SK-N-SH (cell line): ENCODE results near the gene MRPL21. TPM values are rescaled to one million over a fixed set of nuclear protein-coding genes. Genes with fewer than 3 reads are reported as not detected.
"Not testable (repeated sequence)": the region's sequence is repeated elsewhere in the genome, so short reads cannot be mapped to it uniquely, and the experiment has no call there.

ENCODE experiments used
- CTCF ChIA-PET: fragments of 300-600, 350-600 bp; formaldehyde crosslinking; extraction: SDS; loops from one replicate; lab custom pipeline; 2021; lab: Yijun Ruan, JAX
- POLR2A ChIA-PET: fragments of 350-600 bp; sonication (Branson Sonifier 250); formaldehyde crosslinking; extraction: SDS; loops from one replicate; lab custom pipeline; 2020; ENCODE audit warnings: antibody characterized with exemption, inconsistent platforms; lab: Yijun Ruan, JAX
- DNase-seq: peaks from one replicate; pipeline ENCODE4 v3.0.0; 2012
- H2AFZ ChIP-seq: fragments of 200-600 bp; sonication (generic); 2 replicates; pipeline ENCODE4 v1.8.1; 2016; ENCODE audit warnings: antibody characterized with exemption, mild to moderate bottlenecking, low read depth
- H3F3A ChIP-seq: fragments of 200-600 bp; sonication (generic); replicated peaks from 2 replicates; pipeline ENCODE3; 2016; ENCODE audit warnings: antibody characterized with exemption, mild to moderate bottlenecking; ENCODE audit not compliant: insufficient read depth
- H3K27ac ChIP-seq, 2 experiments: fragments of 200-500 bp in 1 of 2; fragments of 200-600 bp in 1 of 2; sonication (Bioruptor generic) in 1 of 2; sonication (generic), shearing (Covaris generic) in 1 of 2; 2 replicates each; pipeline versions ENCODE4 v1.5.1 to v1.6.1; 2014 to 2016; ENCODE audit warnings: low read depth in 2 of 2, inconsistent platforms in 1 of 2, low read length in 1 of 2, mild to moderate bottlenecking in 1 of 2, mixed read lengths in 1 of 2
- H3K27me3 ChIP-seq: fragments of 200-600 bp; sonication (generic), shearing (Covaris generic); 2 replicates; pipeline ENCODE4 v1.6.1; 2016; ENCODE audit warnings: mixed run types; ENCODE audit not compliant: insufficient read depth
- H3K36me3 ChIP-seq, 2 experiments: fragments of 200-500 bp in 1 of 2; fragments of 200-600 bp in 1 of 2; sonication (Bioruptor generic) in 1 of 2; sonication (generic) in 1 of 2; replicated peaks in 1 of 2; 2 replicates each; pipeline versions ENCODE3 to v1.5.1; 2014 to 2016; ENCODE audit warnings: low read length in 1 of 2, mild to moderate bottlenecking in 1 of 2; ENCODE audit not compliant: insufficient read depth in 2 of 2, control insufficient read depth in 1 of 2
- H3K4me1 ChIP-seq, 2 experiments: fragments of 200-500 bp in 1 of 2; fragments of 200-600 bp in 1 of 2; sonication (Bioruptor generic) in 1 of 2; sonication (generic), shearing (Covaris generic) in 1 of 2; 2 replicates each; pipeline versions ENCODE4 v1.5.1 to v1.6.1; 2014 to 2016; ENCODE audit warnings: low read depth in 1 of 2, low read length in 1 of 2, mixed run types in 1 of 2; ENCODE audit not compliant: insufficient read depth in 2 of 2, control insufficient read depth in 1 of 2
- H3K4me2 ChIP-seq: fragments of 200-600 bp; sonication (generic), shearing (Covaris generic); 2 replicates; pipeline ENCODE4 v1.6.1; 2017; ENCODE audit warnings: mixed run types
- H3K4me3 ChIP-seq, 2 experiments: fragments of 200-500 bp in 1 of 2; fragments of 200-600 bp in 1 of 2; sonication (Bioruptor generic) in 1 of 2; sonication (generic), shearing (Covaris generic) in 1 of 2; 2 replicates each; pipeline versions ENCODE4 v1.5.1 to v1.8.1; 2014 to 2016; ENCODE audit warnings: low read depth in 2 of 2, inconsistent platforms in 1 of 2, low read length in 1 of 2, mild to moderate bottlenecking in 1 of 2, mixed read lengths in 1 of 2, moderate library complexity in 1 of 2
- H3K79me2 ChIP-seq: fragments of 200-600 bp; sonication (generic); 2 replicates; pipeline ENCODE4 v1.8.1; 2017; ENCODE audit warnings: mild to moderate bottlenecking; ENCODE audit not compliant: insufficient read depth
- H3K9ac ChIP-seq: fragments of 200-600 bp; sonication (generic); 2 replicates; pipeline ENCODE4 v1.6.1; 2017; ENCODE audit warnings: mixed run types
- H3K9me2 ChIP-seq: fragments of 200-600 bp; sonication (generic); 2 replicates; pipeline ENCODE4 v1.6.1; 2017; ENCODE audit warnings: mixed run types
- H3K9me3 ChIP-seq: fragments of 200-600 bp; sonication (generic); 2 replicates; pipeline ENCODE4 v1.6.1; 2017; ENCODE audit warnings: mixed run types, mild to moderate bottlenecking, moderate library complexity
- H4K20me1 ChIP-seq: fragments of 200-600 bp; sonication (generic); 2 replicates; pipeline ENCODE4 v1.6.1; 2017; ENCODE audit warnings: mild to moderate bottlenecking, mixed run types; ENCODE audit not compliant: insufficient read depth
- CHD2 ChIP-seq: fragments of 150-350 bp; IDR thresholded peaks from 2 replicates; pipeline ENCODE4 v1.6.1; 2018; ENCODE audit warnings: low read length; ENCODE audit not compliant: partially characterized antibody
- CTCF ChIP-seq: fragments of 200-600 bp; sonication (generic); IDR thresholded peaks from 2 replicates; pipeline ENCODE4 v1.6.1; 2017; ENCODE audit warnings: antibody characterized with exemption, mild to moderate bottlenecking, moderate library complexity
- ELF1 ChIP-seq: IDR thresholded peaks from 2 replicates; pipeline ENCODE4 v1.4.0; 2012
- EP300 ChIP-seq, 2 experiments: IDR thresholded peaks; 2 replicates each; pipeline versions ENCODE4 v1.4.0 to v1.6.1; 2012; ENCODE audit warnings: borderline replicate concordance in 1 of 2, low read depth in 1 of 2, low read length in 1 of 2
- EZH2phosphoT487 ChIP-seq: fragments of 200-600 bp; sonication (generic); IDR thresholded peaks from 2 replicates; pipeline ENCODE4 v1.6.1; 2017; ENCODE audit warnings: low read depth, mixed run types, mild to moderate bottlenecking, antibody characterized with exemption, moderate library complexity, borderline replicate concordance
- GATA2 ChIP-seq: sonication (generic); formaldehyde crosslinking; IDR thresholded peaks from 2 replicates; pipeline ENCODE4 v1.5.0; 2020; ENCODE audit warnings: mild to moderate bottlenecking, missing genetic modification reagents
- JUND ChIP-seq: IDR thresholded peaks from 2 replicates; pipeline ENCODE4 v1.4.0; 2012
- MAX ChIP-seq: IDR thresholded peaks from 2 replicates; pipeline ENCODE4 v1.4.0; 2012; ENCODE audit warnings: low read depth
- MEF2A ChIP-seq: IDR thresholded peaks from 2 replicates; pipeline ENCODE4 v1.4.0; 2012; ENCODE audit warnings: low read depth, borderline replicate concordance
- MXI1 ChIP-seq: IDR thresholded peaks from 2 replicates; pipeline ENCODE4 v1.6.1; 2012; ENCODE audit warnings: mild to moderate bottlenecking, low read depth, low read length, improper control_type of control experiment
- NRF1 ChIP-seq: IDR thresholded peaks from 2 replicates; pipeline ENCODE4 v1.6.1; 2012; ENCODE audit warnings: low read depth, mild to moderate bottlenecking, low read length
- RAD21 ChIP-seq: IDR thresholded peaks from 2 replicates; pipeline ENCODE4 v1.6.1; 2012; ENCODE audit warnings: mild to moderate bottlenecking, low read length
- RCOR1 ChIP-seq: fragments of 150-350 bp; IDR thresholded peaks from 2 replicates; pipeline ENCODE4 v1.6.1; 2017; ENCODE audit warnings: antibody characterized with exemption, low read length
- REST ChIP-seq: IDR thresholded peaks from 2 replicates; pipeline ENCODE4 v1.6.1; 2012; ENCODE audit warnings: mild to moderate bottlenecking, low read depth, low read length, moderate library complexity
- RFX5 ChIP-seq: IDR thresholded peaks from 2 replicates; pipeline ENCODE4 v1.6.1; 2012; ENCODE audit warnings: mild to moderate bottlenecking, improper control_type of control experiment, low read length
- RXRA ChIP-seq: IDR thresholded peaks from 2 replicates; pipeline ENCODE4 v1.4.0; 2012; ENCODE audit warnings: low read depth, mild to moderate bottlenecking, borderline replicate concordance
- SMC3 ChIP-seq: IDR thresholded peaks from 2 replicates; pipeline ENCODE4 v1.6.1; 2012; ENCODE audit warnings: low read depth, low read length, improper control_type of control experiment
- TCF12 ChIP-seq: IDR thresholded peaks from 2 replicates; pipeline ENCODE4 v1.4.0; 2012
- TEAD4 ChIP-seq: IDR thresholded peaks from 2 replicates; pipeline ENCODE4 v1.4.0; 2012; ENCODE audit warnings: mild to moderate bottlenecking, borderline replicate concordance; ENCODE audit not compliant: insufficient read depth
- YY1 ChIP-seq: IDR thresholded peaks from 2 replicates; pipeline ENCODE4 v1.4.0; 2012; ENCODE audit warnings: low read depth, mild to moderate bottlenecking
- WGBS: methylation state at CpG from one replicate; pipeline ENCODE4 v1.1.6; 2017; ENCODE audit warnings: low lambda C conversion rate; 5-methylcytosine and 5-hydroxymethylcytosine counted together
- polyA plus RNA-seq, 3 experiments: library from polyadenylated mRNA; depleted of rRNA; stranded (reverse); fragments of >200 nt; gene quantifications; 2 replicates each; pipeline ENCODE4 v1.2.3, GENCODE V29; 2012
- TF ChIP-seq, protein P1 (sequence below): IDR thresholded peaks from 2 replicates; pipeline ENCODE4; 2012
- TF ChIP-seq, protein P2 (sequence below): fragments of 150-350 bp; IDR thresholded peaks from 2 replicates; pipeline ENCODE4 v1.6.1; 2017; ENCODE audit warnings: antibody characterized with exemption, low read length, low read depth, borderline replicate concordance

MRPL21 gene
- polyA plus RNA-seq, 1 of the 3 experiments (the other 2 are of a cell fraction) = 125 TPM

DNA sequence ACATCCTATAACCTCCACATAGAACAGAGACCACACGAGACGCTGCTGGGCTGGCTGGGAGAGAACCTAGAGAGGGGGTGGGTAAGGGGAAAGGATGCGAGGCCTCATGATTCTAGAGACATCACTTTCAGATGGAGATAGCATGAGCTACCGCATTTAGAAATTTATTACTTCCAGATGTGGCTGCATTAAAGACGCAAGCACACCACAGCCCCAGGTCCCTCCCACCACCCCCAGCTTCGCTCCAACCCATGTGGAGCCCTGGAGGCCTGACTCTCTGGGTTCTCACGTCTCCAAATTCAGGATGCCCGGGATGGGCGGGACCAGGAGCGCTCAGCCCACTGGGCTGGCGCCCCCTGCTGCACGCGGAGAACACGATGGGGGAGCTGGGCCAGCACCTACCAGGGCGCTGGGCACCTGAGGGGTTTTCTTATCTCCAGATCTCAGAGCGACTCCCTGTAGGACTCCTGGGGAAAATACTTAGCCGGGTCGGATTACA is 13.6 kb downstream of the MRPL21 start:
- peak overlapping the region; percentile 83 to 90 for H3K27ac ChIP-seq
- no peaks in the 10 kb centered on the region for H3K27me3 ChIP-seq
- H3F3A ChIP-seq = peaks cover 17% of the 10 kb centered on the region
- ChIA-PET CTCF (interaction anchor here (0.7 to 3.0 kb wide), 48 partner anchors 9 to 795 kb away, joined by 3 to 16 read pairs (median 4); partner anchors contain the start of genes CPT1A, MRGPRF and TPCN2), POLR2A (interaction anchor here (0.7 to 1.4 kb wide), 4 partner anchors 14 to 279 kb away, joined by 3 to 4 read pairs (median 4); partner anchors contain the start of genes IGHMBP2 and MRPL21)
- peaks cover 15 to 20% of the 10 kb centered on the region in 2 experiments for H3K36me3 ChIP-seq
- H2AFZ ChIP-seq = no peak overlapping the region
- no peak overlapping the region for H3K9ac ChIP-seq
- H3K79me2 ChIP-seq = no peaks in the 10 kb centered on the region
- 27% methylated on average over 17 of the region's 18 CpGs for WGBS
- peak overlapping the region; percentile 73; the same call in 1 of the 2 replicates for H3K4me2 ChIP-seq
- peak; percentile 85 for TF ChIP-seq MXI1
- TF ChIP-seq SMC3 = peak; percentile 57
- peak; percentile 67 for TF ChIP-seq GATA2
- TF ChIP-seq, protein P1, sequence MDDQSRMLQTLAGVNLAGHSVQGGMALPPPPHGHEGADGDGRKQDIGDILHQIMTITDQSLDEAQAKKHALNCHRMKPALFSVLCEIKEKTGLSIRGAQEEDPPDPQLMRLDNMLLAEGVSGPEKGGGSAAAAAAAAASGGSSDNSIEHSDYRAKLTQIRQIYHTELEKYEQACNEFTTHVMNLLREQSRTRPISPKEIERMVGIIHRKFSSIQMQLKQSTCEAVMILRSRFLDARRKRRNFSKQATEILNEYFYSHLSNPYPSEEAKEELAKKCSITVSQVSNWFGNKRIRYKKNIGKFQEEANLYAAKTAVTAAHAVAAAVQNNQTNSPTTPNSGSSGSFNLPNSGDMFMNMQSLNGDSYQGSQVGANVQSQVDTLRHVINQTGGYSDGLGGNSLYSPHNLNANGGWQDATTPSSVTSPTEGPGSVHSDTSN = no peak
- TF ChIP-seq RCOR1 = peak; percentile 17; the same call in 1 of the 2 replicates
- no peak for TF ChIP-seq MEF2A
- TF ChIP-seq REST = no peak
- TF ChIP-seq MAX = no peak
- TF ChIP-seq, protein P2, sequence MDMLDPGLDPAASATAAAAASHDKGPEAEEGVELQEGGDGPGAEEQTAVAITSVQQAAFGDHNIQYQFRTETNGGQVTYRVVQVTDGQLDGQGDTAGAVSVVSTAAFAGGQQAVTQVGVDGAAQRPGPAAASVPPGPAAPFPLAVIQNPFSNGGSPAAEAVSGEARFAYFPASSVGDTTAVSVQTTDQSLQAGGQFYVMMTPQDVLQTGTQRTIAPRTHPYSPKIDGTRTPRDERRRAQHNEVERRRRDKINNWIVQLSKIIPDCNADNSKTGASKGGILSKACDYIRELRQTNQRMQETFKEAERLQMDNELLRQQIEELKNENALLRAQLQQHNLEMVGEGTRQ = no peak
- peak; percentile 68 for TF ChIP-seq CHD2
- peak; percentile 82 for TF ChIP-seq TCF12
- no peak for TF ChIP-seq NRF1
- no peak for TF ChIP-seq RXRA
- no peak for TF ChIP-seq JUND
- TF ChIP-seq EP300 (IDR thresholded peaks at IDR 0.05; ENCODE audit: borderline replicate concordance in 1 of 2, low read depth in 1 of 2, low read length in 1 of 2) = peak in 1 of 2 experiments; percentile 13; a peak in 1 of 4 replicates
- TF ChIP-seq EZH2phosphoT487 = no peak
- peak; percentile 82 for TF ChIP-seq CTCF
- no peak for TF ChIP-seq TEAD4
- TF ChIP-seq RAD21 = peak; percentile 63
- TF ChIP-seq RFX5 = no peak
- no peak for TF ChIP-seq YY1
- no peak for TF ChIP-seq ELF1
- DNase-seq = peak; percentile 89
- H3K9me3 ChIP-seq = no peaks in the 10 kb centered on the region
- peak overlapping the region in 1 of 2 experiments; percentile 19; a peak in 1 of 4 replicates for H3K4me3 ChIP-seq
- H3K9me2 ChIP-seq = no peaks in the 10 kb centered on the region
- peaks cover 18% of the 10 kb centered on the region for H4K20me1 ChIP-seq
- peaks cover 25 to 33% of the 10 kb centered on the region in 2 experiments for H3K4me1 ChIP-seq

- H4K20me1 ChIP-seq, H3K27ac ChIP-seq, DNase-seq, H3K9me2 ChIP-seq, POLR2A ChIA-PET, H3K36me3 ChIP-seq, H2AFZ ChIP-seq, H3K27me3 ChIP-seq, H3K9me3 ChIP-seq, CTCF ChIA-PET, H3K9ac ChIP-seq, H3F3A ChIP-seq, H3K79me2 ChIP-seq, H3K4me2 ChIP-seq, H3K4me3 ChIP-seq, H3K4me1 ChIP-seq: not testable (repeated sequence)
- 92% methylated on average over 15 of the region's 15 CpGs for WGBS
Observed at GRCh38 chr11:68884827-68885226, 18.8 kb downstream of the MRPL21 start.
